Fibroblast of pulmonary artery (primary cell): ENCODE data around the gene NHERF2.

ENCODE experiments used
- DNase-seq: peaks from one replicate; pipeline ENCODE4 v3.0.0-alpha.2; 2010; ENCODE audit warnings: low read depth
- H3K4me3 ChIP-seq: replicated peaks from 2 replicates; pipeline ENCODE4 v1.5.1; 2011; ENCODE audit warnings: low read depth, mild to moderate bottlenecking, control low read depth, low read length, moderate library complexity
- CTCF ChIP-seq: IDR thresholded peaks from 2 replicates; pipeline ENCODE4 v1.5.1; 2011; ENCODE audit warnings: mild to moderate bottlenecking, control low read depth, low read length, inconsistent platforms; ENCODE audit errors: missing control alignments

NHERF2 gene

DNA sequence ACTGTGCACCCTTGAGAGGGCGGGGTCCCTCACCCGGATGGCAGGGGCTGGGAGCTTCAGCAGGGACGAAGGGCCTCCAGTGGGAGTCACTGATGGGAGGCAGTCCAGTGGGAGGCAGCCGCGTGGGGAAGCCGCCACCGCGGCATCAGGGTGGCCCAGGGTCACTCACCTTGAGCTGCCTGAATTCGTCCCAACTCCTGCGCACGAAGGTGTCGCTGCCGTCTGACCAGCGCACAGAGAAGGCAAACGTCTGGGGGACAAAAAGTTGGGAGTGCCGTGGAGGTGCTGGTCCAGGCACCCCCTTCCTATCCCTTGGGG, 46.0 kb upstream of the NHERF2 start:
- no peak overlapping the region for H3K4me3 ChIP-seq
- DNase-seq: no peak
- TF ChIP-seq CTCF: no peak

DNA sequence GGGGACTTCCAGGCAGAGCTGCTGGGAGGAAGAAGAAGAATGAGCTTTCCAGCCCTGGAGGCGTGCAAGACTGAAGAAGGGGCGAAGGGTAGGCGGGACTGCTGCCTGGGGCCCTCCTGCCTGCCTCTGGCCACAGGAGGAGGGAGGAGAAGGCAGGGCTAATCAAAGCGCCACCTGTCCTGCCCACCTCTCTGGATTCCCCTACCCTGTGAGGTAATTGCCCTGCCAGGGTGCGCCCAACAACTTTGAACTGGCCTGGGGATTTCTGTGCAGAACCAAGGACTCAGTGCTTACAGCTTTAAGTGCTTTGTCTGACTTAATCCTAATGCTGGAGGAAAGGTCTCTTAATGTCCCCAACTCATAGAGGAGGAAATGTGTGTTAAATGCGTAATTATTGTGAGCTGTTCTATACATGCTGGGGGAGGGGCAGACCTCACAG, 45.3 kb upstream of the NHERF2 start, which contains the start of gene NOXO1:
NOXO1 (minus strand) TSS at position 72 of the 439 bp plus-strand sequence. CDS start 290 bp downstream, outside the sequence.
- no peak for TF ChIP-seq CTCF
- DNase-seq: no peak
- H3K4me3 ChIP-seq: no peak within 1 kb of the TSS

DNA sequence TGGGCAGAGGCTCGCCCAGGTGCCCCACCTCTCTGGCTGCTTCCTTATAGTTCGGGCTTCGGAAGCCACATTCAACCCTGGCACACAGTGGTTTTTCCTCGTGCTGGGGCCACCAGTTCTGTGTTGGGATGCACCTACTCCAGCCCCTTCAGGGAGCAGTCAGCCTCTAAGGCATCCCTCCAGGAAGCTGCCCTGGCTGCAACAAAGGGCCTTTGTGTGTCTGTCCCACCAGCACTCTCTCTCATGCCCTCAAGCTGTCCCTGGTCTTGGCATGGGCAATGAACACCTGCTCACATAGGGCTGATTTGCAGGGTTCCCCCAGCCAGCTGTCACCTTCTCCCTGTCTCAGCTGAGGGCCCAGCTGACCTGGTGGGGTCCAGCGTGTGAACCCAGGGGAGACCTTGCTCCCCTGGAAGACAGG, 44.7 kb upstream of the NHERF2 start:
- no peak for TF ChIP-seq CTCF
- no peak overlapping the region for H3K4me3 ChIP-seq
- no peak for DNase-seq

- DNase-seq: no peak
- H3K4me3 ChIP-seq: peak overlapping the region; percentile 51
These were observed 43.6 kb upstream of the NHERF2 start for GRCh38 chr16:1982991-1983543.

GRCh38 chr16:1983544-1984346, 43.0 kb upstream of the NHERF2 start, which contains the start of gene GFER:
TSS of gene GFER (plus strand) at chr16:1984193. CDS start at chr16:1984219, 26 bp downstream.
- TF ChIP-seq CTCF: peak; percentile 27
- H3K4me3 ChIP-seq: peak within 1 kb of the TSS; percentile 73
- peak; percentile 96 for DNase-seq

More at GRCh38 chr16:1982991-1983543, 43.6 kb upstream of the NHERF2 start:
- no peak for TF ChIP-seq CTCF

GRCh38 chr16:1984347-1985225, 42.1 kb upstream of the NHERF2 start:
- H3K4me3 ChIP-seq: peak overlapping the region; percentile 73
- DNase-seq: no peak
- no peak for TF ChIP-seq CTCF
